Measurements from ENCODE around the gene USP7.

USP7 gene

DNA sequence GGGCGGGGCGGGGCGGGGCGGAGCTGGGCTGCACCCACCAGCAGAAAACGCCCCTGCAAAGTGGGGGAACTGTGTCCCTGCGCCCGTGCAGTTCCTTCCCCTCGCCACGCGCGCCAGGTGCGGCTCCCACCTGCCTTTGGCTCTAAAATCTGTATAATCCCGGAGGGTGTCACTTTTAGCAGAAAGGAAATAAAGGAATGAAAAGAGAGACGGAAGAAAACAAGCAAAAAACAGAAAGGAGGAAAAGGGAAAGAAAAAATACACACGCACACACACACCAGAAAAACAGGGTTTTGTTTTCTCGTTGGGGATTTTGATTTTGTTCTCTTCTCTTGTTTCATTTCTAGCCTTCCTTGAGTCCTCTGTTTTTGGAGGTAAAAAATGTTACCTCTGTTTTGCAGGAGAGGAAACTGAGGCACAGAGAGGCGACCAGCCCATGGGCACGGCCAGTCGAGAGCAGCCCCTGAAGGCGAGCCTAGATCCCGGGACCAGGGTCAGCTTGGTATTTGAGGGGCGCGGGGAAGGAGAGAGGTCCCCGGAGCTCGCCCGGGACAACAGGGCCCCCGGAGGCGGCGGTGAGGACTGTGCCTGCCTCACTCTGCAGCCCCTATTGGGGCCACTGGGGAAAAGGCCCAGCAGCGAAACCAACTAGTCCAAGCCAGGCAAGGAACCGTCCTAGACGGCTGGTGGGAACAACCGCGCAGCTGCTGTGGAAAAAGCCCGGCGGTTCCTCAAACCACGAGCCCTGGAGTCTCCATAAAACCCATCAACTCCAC, 94.3 kb downstream of the USP7 start:
- ChIA-PET POLR2A (interaction anchor here (0.6 to 2.2 kb wide), 14 partner anchors 9 to 222 kb away, joined by 3 to 9 read pairs (median 3); partner anchors contain the start of genes ABAT, HAPSTR1, PMM2 and TMEM186), CTCF (interaction anchor here (0.5 to 1.2 kb wide), 3 partner anchors 10 to 265 kb away, joined by 3 read pairs; partner anchors contain the start of gene LITAFD)
- TF ChIP-seq PKNOX1 (IDR thresholded peaks at IDR 0.05) (no peak), L3MBTL2 (conservative IDR thresholded peaks at IDR 0.05) (no peak; the same call in 1 of the 2 replicates), ARNT (IDR thresholded peaks at IDR 0.05) (no peak), SUZ12 (IDR thresholded peaks at IDR 0.05) (no peak), CTBP1 (IDR thresholded peaks at IDR 0.05; ENCODE audit: borderline replicate concordance) (no peak), LEF1 (IDR thresholded peaks at IDR 0.05; ENCODE audit: borderline replicate concordance) (no peak), HDGF (IDR thresholded peaks at IDR 0.05; ENCODE audit: borderline replicate concordance) (no peak), ELF4 (IDR thresholded peaks at IDR 0.05) (no peak), ZNF384 (IDR thresholded peaks at IDR 0.05) (no peak), NFRKB (IDR thresholded peaks at IDR 0.05) (no peak), FOXK2 (IDR thresholded peaks at IDR 0.05) (no peak), FOXA1 (IDR thresholded peaks at IDR 0.05) (no peak), FOXM1 (IDR thresholded peaks at IDR 0.05; ENCODE audit: borderline replicate concordance) (no peak)
- peak; percentile 44 for DNase-seq (ENCODE audit: extremely low spot score)

DNA sequence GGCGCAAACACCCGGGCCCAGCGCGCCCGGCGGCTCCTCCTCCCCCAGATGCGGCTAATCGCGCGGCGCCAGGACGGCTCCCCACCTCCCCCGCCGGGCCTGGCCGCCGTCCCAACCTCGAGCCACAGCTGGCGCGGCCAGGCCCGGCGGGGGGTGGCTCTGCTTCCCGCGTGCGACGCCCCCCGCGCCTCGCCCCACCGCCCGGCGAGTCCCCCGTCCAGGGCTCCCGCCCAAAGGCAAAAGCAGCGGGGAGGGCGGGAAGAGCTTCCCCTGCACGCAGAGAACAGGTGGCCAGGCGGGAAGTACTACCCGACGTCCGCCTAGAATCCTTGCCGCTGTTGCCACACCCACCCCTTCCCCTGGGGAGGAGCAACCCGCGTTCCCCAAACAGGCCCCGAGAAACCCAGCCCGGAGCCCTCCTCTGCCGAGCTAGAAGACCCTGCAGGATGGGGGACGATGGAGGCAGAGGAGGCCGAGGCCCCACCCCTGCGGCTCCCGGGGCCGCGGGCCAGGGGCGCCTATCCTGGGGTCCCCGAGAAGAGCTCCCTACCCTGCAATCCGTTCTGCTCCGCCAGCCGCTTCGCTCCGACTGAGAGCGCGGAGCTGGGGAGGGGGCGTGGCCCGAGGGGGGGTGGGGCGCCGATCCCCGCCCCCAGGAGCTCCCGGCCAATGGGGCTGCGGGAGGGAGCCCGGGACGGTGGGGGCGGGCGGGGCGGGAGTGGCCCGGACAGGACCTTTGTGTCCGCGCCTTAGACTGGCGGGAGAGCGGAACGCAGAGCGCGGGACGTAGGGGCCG, 95.1 kb downstream of the USP7 start, which contains the start of gene CARHSP1:
Gene CARHSP1, minus strand, starts transcription at position 591 of the 796 bp plus-strand sequence. CDS start 9,678 bp downstream, outside the sequence.
- peak; percentile 93 for DNase-seq (ENCODE audit: extremely low spot score)
- TF ChIP-seq ARNT (IDR thresholded peaks at IDR 0.05) = 0 out of 2 replicates have a peak, but pooled peaks have one; percentile 40
- TF ChIP-seq L3MBTL2 (conservative IDR thresholded peaks at IDR 0.05) = peak; percentile 77
- TF ChIP-seq PKNOX1 (IDR thresholded peaks at IDR 0.05) = no peak
- ChIA-PET POLR2A (interaction anchor here (0.6 to 2.2 kb wide), 15 partner anchors 10 to 223 kb away, joined by 3 to 9 read pairs (median 3); partner anchors contain the start of genes ABAT, HAPSTR1, PMM2 and TMEM186), CTCF (interaction anchor here (0.5 to 1.2 kb wide), 3 partner anchors 11 to 266 kb away, joined by 3 read pairs; partner anchors contain the start of gene LITAFD)

DNA sequence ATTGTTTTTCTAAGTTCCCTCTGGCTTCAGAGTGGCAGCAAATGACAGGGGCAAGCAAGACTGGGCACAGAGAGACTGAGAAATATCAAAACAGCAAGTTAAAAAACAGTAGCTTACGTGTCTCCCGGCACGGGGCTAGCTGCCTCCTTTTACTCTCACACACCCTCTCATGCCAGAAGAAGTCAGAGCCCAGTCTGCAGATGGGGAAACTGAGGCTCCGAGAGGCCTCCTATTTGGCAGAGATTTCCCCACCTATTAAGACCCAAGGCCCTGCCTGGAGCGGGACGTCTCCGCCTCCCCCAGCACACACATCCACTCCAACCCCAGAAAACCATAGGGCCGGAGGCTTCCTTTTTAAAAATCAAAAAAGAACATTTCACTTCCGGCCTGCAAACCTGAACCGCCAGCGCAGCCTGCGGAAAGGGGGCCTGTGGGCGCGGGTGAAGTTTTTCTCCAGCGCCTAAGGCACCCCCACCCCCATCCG, 95.7 kb downstream of the USP7 start:
- POLR2A ChIA-PET = interaction anchor here (0.6 to 2.2 kb wide), 6 partner anchors 10 to 193 kb away, joined by 3 to 9 read pairs (median 4); partner anchors contain the start of genes ABAT, PMM2 and TMEM186
- CTCF ChIA-PET = no interaction called here
- TF ChIP-seq ELF4 (IDR thresholded peaks at IDR 0.05) (no peak), SUZ12 (IDR thresholded peaks at IDR 0.05) (no peak), CTBP1 (IDR thresholded peaks at IDR 0.05; ENCODE audit: borderline replicate concordance) (no peak), L3MBTL2 (conservative IDR thresholded peaks at IDR 0.05) (no peak), ZNF384 (IDR thresholded peaks at IDR 0.05) (no peak), NFRKB (IDR thresholded peaks at IDR 0.05) (no peak), HDGF (IDR thresholded peaks at IDR 0.05; ENCODE audit: borderline replicate concordance) (no peak), FOXM1 (IDR thresholded peaks at IDR 0.05; ENCODE audit: borderline replicate concordance) (no peak), BHLHE40 (IDR thresholded peaks at IDR 0.05; ENCODE audit: borderline replicate concordance) (no peak), LEF1 (IDR thresholded peaks at IDR 0.05; ENCODE audit: borderline replicate concordance) (no peak), SP1 (IDR thresholded peaks at IDR 0.05) (no peak), FOXA1 (IDR thresholded peaks at IDR 0.05) (no peak), TARDBP (IDR thresholded peaks at IDR 0.05) (no peak), FOXK2 (IDR thresholded peaks at IDR 0.05) (no peak)
- DNase-seq (ENCODE audit: extremely low spot score) = no peak

GRCh38 chr16:8867216-8867931, 96.3 kb downstream of the USP7 start:
- ChIA-PET CTCF (no interaction called here), POLR2A (no interaction called here)
- TF ChIP-seq FOXM1 (IDR thresholded peaks at IDR 0.05; ENCODE audit: borderline replicate concordance) (no peak), FOXA1 (IDR thresholded peaks at IDR 0.05) (no peak), CTBP1 (IDR thresholded peaks at IDR 0.05; ENCODE audit: borderline replicate concordance) (no peak), ELF4 (IDR thresholded peaks at IDR 0.05) (no peak), SP1 (IDR thresholded peaks at IDR 0.05) (no peak), BHLHE40 (IDR thresholded peaks at IDR 0.05; ENCODE audit: borderline replicate concordance) (no peak), L3MBTL2 (conservative IDR thresholded peaks at IDR 0.05) (no peak), ARNT (IDR thresholded peaks at IDR 0.05) (no peak), NFRKB (IDR thresholded peaks at IDR 0.05) (no peak), LEF1 (IDR thresholded peaks at IDR 0.05; ENCODE audit: borderline replicate concordance) (no peak), TARDBP (IDR thresholded peaks at IDR 0.05) (no peak), ZNF384 (IDR thresholded peaks at IDR 0.05) (no peak), PKNOX1 (IDR thresholded peaks at IDR 0.05) (no peak), HDGF (IDR thresholded peaks at IDR 0.05; ENCODE audit: borderline replicate concordance) (no peak), FOXK2 (IDR thresholded peaks at IDR 0.05) (no peak), SUZ12 (IDR thresholded peaks at IDR 0.05) (no peak)
- no peak for DNase-seq (ENCODE audit: extremely low spot score)

GRCh38 chr16:8866884-8867215, 96.9 kb downstream of the USP7 start:
- CTCF ChIA-PET = no interaction called here

More at GRCh38 chr16:8866884-8867215, 96.9 kb downstream of the USP7 start:
- no peak for DNase-seq (ENCODE audit: extremely low spot score)
- no peak for TF ChIP-seq HDGF (IDR thresholded peaks at IDR 0.05; ENCODE audit: borderline replicate concordance)
- no peak for TF ChIP-seq FOXM1 (IDR thresholded peaks at IDR 0.05; ENCODE audit: borderline replicate concordance)
- TF ChIP-seq L3MBTL2 (conservative IDR thresholded peaks at IDR 0.05) = no peak
- TF ChIP-seq ZNF384 (IDR thresholded peaks at IDR 0.05) = no peak
- no peak for TF ChIP-seq FOXA1 (IDR thresholded peaks at IDR 0.05)
- no peak for TF ChIP-seq TARDBP (IDR thresholded peaks at IDR 0.05)
- TF ChIP-seq ELF4 (IDR thresholded peaks at IDR 0.05) = no peak
- no peak for TF ChIP-seq NFRKB (IDR thresholded peaks at IDR 0.05)
- POLR2A ChIA-PET = no interaction called here

All from HEK293T (cell line).